ENCODE data around the gene RAB3B.

The RAB3B gene

GRCh38 chr1:51957618-51958017 lies 32.9 kb downstream of the RAB3B start:
- in situ Hi-C loops (cut with MboI; ENCODE audit: low sequenced_read_pairs): no loop called here

DNA sequence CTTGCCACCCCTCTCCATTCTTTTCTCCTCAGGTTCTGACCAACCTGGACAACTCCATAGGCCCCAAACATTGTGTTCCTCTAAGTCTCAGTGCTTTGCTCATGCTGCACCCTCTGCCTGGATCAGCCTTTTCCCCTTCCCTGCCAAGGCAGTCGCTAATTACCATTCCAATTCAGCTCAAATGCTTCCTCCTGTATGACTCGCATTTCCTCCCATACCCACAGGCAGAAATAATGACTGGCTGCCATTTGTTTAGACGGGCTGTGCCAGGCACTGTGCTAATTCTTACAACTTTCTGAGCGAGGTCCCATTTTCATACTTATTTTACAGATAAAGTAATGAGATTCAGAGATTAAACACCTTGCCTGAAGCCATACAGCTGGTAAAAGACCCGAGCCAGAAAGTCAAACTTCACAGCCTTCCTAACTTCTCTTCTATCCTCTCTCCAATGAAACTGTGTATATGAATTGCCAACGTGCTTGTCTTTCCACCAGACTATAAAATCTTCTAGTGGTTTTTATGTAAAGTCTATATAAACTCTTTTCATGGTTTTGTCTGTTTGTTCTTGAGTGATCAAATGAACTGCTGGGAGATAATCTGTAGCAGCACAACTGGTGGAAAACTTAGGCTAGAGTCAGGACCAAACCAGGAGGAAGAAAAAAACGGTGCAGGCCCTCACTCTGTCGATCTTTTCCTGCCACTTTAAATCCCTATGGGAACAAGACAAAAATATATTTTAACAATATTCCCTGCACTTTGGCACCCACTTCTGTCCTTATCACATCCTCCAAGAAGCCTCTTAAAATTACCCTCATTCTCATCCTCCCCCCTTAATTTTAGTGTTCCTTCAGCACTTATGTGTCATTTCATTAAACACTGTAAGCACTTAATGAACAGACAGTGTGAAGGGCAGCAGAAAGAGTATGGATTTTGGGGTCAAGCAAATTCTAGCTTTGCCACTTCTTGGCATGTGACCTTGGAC lies 33.7 kb downstream of the RAB3B start:
- in situ Hi-C loops (cut with MboI; ENCODE audit: low sequenced_read_pairs): no loop called here

DNA sequence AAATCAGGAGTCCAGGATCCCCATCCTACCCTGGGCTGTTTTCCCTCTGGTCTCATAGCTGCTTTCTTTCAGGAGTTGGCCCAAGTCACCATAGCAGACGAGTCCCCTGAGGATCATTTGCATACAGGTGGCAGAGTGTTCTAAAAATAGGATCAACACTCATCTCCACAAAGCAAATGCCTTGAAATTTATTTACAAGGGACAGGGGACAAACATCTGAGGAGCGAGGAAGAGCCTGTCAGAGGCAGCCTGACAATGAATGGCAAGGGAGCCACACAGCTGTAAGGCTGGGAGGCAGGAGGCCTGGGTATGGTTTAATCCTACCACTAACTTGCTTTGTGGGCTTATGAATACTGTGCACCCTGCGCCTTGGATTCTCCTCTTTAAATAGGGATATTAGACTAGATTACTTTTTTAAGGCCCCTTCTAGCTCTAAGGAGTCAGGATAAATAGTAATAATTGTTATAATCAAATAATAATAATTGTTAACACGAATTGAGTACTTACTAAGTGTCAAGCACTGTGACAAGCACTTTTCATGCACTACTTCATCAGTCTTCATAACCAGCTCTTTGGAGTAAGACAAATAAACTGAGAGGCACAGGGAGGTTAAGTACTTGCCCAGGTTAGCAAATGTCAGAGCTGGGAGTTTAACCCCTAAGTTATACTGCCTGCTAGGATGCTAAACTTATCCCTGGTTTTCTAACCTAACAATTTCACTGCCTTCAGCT lies 34.5 kb downstream of the RAB3B start:
- in situ Hi-C loops (cut with MboI; ENCODE audit: low sequenced_read_pairs): no loop called here

- in situ Hi-C loops (cut with MboI; ENCODE audit: low sequenced_read_pairs): no loop called here
Observed at GRCh38 chr1:51954783-51955182, 35.7 kb downstream of the RAB3B start.

- in situ Hi-C loops (cut with MboI; ENCODE audit: low sequenced_read_pairs): no loop called here
Observed at GRCh38 chr1:51953079-51953478, 37.4 kb downstream of the RAB3B start.

DNA sequence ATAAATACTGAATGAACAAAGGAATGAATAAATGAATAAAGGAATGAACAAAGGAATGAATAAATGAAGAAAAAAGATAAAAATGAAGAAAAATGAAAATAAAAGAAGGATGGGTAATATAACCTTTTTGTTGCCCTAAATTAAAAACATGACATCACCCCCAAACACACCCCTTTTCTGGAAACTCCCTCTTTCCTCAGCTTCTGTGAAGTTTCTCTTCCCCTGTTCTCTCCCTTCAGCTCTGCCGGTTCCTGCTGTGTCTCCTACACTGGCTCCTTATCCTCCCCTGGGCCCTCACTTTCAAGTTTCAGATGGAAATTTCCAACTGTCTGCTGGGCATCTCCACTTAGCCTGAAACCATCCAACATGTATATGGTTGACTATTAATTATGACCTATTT lies 37.9 kb downstream of the RAB3B start:
- in situ Hi-C loops (cut with MboI; ENCODE audit: low sequenced_read_pairs): no loop called here

DNA sequence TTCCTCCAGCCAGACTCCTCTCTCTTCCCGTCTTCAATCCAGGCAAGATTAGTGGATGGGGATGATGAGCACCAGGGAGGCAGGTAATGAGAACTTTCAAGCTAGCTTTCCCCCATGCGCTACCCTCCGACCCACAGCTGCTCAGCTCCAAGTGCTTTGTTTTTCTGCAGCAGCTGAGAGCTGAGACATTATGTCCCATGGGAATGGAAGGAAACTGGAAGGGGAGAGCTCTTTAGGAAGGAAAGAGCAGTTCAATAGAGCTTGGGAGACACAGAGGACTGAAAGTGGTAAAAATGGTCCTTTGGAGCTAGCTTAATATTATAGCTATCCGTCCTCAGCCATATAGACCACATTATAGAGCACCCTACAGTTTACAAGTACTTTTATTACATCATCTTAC lies 39.8 kb downstream of the RAB3B start:
- in situ Hi-C loops (cut with MboI; ENCODE audit: low sequenced_read_pairs): no loop called here

DNA sequence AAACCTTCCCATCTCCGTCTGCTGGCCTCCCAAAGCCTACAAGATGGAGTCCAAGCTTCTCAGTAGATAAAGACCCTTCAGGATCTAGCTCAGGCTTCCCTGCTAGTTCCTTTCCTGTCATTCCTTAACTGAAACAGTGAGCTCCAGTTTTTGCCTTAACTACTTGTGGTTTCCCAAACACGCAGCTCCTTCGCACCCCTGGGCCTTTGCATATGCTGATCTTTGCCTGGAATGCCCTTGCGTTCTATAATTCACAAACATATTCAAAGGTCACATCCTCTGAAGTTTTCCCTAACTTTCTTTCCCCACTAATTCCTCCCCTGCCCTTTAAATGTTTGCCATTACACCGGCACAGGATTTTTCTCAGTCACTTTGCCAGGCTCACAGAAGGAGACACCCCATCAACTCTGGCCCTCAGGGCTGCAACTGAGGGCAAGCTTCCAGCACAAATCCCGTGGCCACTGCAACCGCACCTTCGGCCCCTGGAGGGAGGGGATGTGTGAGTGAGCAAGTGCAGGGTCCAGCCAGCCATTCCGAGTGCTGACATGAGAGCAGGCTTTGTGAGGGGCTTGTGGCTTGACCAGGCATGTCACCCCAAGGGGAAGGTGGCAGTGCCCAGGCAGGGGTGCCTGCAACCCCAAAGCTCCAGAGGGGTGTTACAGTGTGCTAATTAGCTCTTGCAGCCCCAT lies 41.3 kb downstream of the RAB3B start:
- in situ Hi-C loops (cut with MboI; ENCODE audit: low sequenced_read_pairs): no loop called here

DNA sequence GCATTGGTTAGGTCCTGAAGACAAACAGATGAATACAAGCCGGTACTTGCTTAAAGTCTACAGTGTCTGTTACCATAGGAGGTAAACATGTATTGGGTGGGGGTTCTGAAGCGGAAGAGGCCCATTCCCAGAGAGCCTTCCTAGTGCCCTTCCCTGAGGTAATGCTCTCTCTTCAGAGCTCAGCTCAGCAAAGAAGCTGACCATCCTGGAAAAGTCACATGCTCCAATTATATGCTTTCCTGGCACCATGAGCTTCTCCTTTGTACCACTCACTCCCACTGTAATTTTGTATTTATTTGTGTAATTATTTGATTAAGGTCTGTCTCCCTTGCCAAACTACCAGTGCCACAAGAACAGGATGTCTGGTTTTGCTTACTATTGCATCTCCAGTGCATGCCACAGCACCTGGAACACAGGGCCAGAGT lies 42.0 kb downstream of the RAB3B start:
- in situ Hi-C loops (cut with MboI; ENCODE audit: low sequenced_read_pairs): no loop called here

DNA sequence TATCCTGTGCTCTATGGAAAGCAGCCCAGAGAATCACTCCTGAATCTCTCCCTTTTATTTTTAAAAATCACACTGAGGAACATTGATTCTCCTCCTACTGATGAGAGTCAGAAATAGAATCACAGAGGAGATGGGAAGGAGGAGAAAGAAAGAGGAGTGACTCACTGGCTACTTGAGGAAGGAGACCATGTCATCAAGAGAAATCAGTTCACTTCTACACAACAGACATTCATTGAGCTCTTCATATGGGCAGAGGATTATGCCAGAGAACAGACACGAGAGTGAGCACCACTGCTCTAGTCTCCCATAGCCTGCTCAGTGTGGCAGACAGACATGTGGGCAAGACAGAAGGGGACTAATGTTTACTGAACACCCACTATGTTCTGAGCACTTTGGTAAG lies 44.2 kb downstream of the RAB3B start:
- in situ Hi-C loops (cut with MboI; ENCODE audit: low sequenced_read_pairs): no loop called here

GRCh38 chr1:51945591-51945990 lies 44.9 kb downstream of the RAB3B start:
- in situ Hi-C loops (cut with MboI; ENCODE audit: low sequenced_read_pairs): no loop called here

- in situ Hi-C loops (cut with MboI; ENCODE audit: low sequenced_read_pairs): no loop called here
Observed at GRCh38 chr1:51942281-51942680, 48.2 kb downstream of the RAB3B start.

- in situ Hi-C loops (cut with MboI; ENCODE audit: low sequenced_read_pairs): no loop called here
Observed at GRCh38 chr1:51941528-51941927, 49.0 kb downstream of the RAB3B start.

DNA sequence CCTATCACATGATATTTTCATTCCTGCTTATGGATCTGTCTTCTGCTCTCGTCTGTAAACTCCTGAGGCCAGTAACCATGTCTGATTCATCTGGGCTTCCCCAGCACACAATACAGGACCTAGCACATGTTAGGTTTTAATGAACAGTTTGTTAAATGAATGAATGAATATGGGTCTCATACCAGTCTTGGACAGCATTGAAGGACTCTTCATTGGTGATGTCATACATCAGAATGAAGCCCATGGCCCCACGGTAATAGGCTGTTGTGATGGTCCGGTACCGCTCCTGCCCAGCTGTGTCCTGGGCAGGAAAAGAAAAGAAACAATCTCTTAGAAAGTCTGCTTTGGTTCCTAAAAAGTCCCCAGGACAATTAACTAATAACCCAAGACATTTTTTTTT lies 53.4 kb downstream of the RAB3B start:
- in situ Hi-C loops (cut with MboI; ENCODE audit: low sequenced_read_pairs): no loop called here

DNA sequence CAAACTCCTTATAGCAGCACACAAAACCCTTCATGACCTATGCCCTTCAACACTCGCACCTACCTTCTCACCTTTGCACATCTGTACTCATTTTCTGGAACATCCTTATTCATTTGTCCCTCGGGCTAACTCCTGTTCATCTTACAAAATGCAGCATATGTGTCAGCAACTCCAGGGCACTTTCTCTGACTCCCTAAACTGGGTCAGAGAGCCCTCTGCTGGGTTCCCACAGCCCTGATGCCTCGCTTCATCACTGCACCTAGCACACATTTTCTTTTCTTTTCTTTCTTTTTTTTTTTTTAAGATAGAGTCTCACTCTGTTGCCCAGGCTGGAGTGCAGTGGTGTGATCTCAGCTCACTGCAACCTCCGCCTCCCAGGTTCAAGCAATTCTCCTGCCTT lies 54.0 kb downstream of the RAB3B start:
- in situ Hi-C loops (cut with MboI; ENCODE audit: low sequenced_read_pairs): no loop called here

DNA sequence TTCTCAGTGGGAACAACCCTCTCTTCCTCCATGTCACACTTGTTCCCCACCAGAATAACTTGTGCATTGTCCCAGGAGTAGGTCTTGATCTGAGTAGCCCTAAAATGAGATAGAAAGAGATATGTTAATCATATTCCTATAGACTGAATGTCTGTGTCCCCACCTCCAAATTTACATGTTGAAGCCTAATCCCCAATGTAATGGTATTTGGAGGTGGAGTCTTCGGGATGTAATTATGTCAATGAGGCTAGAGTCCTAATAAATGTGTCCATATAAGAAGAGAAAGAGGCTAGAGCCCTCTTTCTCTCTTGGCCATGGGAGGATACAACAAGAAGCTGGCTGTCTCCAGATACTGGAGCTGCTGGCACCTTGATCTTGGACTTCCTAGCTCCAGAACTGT lies 57.2 kb downstream of the RAB3B start:
- in situ Hi-C loops (cut with MboI; ENCODE audit: low sequenced_read_pairs): no loop called here

DNA sequence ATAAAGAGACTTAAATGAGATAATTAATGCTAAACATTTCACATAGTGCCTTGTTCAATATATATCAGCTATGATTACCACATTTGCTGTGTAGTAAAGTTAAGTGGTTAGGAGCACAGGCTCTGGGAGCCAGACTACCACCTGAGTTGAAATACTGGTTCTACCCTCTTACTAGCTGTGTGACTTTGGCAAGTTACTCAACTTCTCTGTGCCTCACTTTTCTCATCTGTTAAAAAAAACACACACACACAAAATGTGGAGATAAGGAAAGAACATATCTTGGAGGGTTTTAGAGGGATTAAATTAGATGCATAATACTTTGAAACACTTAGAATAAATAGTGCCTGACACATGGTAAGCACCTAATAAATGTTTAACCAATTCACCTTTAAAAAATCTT lies 60.2 kb downstream of the RAB3B start:
- in situ Hi-C loops (cut with MboI; ENCODE audit: low sequenced_read_pairs): no loop called here

DNA sequence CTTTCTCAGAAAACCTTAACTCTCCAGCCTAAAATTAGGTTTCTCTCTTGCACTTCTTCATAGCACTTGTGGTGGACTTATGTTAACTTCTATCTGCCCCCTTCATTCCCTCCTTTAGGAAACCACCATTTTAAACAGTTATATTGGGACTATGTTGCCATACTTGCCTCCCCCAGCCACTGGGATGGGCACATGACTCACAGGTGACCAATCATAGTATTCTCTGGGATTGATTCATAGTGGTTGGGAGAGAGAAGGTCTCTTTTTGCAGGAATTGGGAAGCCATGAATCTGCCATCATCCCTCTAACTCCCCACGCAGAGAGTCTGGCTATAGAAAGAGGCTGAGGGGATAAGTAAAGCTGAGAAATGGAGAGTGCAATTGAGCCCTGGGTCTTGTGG lies 61.6 kb downstream of the RAB3B start:
- in situ Hi-C loops (cut with MboI; ENCODE audit: low sequenced_read_pairs): no loop called here

DNA sequence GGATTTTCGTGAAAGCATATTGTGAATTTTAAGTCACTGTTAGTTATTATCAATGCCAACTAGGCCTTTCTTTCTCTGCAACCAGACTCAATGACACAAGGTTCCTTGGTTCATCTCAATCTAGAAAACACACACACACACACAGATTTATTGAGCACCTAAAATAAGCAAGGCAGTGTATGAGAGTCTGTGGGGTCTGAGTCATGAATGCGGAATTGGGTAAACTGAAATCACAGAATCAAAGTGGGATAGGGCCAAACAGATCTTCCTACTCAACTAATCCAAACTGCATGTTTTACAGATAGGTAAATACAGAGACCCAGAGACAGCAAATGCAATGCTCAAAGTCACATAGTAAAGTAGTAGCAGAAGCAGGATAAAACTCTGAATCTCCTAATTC lies 63.5 kb downstream of the RAB3B start:
- in situ Hi-C loops (cut with MboI; ENCODE audit: low sequenced_read_pairs): no loop called here

GRCh38 chr1:51926171-51926812 lies 64.2 kb downstream of the RAB3B start:
- in situ Hi-C loops (cut with MboI; ENCODE audit: low sequenced_read_pairs): no loop called here

DNA sequence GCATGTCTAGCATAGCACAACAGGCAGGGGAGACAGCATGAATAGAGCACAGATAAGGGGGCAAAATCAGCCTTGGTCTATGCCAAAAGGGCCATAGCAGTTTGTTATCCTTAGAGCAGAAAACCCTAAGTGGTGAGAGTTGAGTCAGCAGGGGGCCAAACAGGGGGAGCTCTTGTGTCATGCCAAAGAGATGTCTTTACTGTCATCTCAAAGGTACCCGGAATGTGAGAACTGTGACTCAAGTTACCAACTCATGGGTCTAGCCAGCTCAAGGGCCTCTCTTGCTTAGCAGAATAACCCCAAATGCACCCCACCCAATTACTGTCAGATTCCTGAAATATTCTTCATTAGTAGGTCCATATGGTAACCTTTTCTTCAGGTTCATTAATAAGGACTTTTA lies 66.0 kb downstream of the RAB3B start:
- in situ Hi-C loops (cut with MboI; ENCODE audit: low sequenced_read_pairs): no loop called here
